Measurements from ENCODE around the gene LARGE1.

LARGE1 gene

GRCh38 chr22:33913188-33913587, 7.1 kb downstream of the LARGE1 start:
- DNase-seq = no peak

DNA sequence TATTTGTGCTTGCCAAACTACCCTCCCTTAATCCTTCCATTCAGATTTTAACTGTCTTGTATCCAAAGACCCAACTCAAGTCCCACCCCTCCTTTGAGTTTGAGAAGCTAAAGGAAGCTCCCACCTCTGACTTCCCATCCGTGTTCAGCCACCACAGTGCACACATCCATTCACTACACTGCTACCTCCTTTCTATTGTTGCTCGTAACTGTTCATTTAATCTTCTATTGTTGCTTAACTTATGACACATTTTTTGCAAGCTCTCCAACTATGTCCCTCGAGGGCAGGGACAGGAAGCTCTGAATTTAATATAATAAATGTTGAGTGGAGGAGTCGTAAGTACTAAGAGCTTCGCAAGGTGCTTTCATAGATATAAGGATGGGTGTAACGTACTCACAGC, 10.4 kb downstream of the LARGE1 start:
- DNase-seq = no peak

- no peak for DNase-seq
Observed at GRCh38 chr22:33909075-33909458, 11.2 kb downstream of the LARGE1 start.

DNA sequence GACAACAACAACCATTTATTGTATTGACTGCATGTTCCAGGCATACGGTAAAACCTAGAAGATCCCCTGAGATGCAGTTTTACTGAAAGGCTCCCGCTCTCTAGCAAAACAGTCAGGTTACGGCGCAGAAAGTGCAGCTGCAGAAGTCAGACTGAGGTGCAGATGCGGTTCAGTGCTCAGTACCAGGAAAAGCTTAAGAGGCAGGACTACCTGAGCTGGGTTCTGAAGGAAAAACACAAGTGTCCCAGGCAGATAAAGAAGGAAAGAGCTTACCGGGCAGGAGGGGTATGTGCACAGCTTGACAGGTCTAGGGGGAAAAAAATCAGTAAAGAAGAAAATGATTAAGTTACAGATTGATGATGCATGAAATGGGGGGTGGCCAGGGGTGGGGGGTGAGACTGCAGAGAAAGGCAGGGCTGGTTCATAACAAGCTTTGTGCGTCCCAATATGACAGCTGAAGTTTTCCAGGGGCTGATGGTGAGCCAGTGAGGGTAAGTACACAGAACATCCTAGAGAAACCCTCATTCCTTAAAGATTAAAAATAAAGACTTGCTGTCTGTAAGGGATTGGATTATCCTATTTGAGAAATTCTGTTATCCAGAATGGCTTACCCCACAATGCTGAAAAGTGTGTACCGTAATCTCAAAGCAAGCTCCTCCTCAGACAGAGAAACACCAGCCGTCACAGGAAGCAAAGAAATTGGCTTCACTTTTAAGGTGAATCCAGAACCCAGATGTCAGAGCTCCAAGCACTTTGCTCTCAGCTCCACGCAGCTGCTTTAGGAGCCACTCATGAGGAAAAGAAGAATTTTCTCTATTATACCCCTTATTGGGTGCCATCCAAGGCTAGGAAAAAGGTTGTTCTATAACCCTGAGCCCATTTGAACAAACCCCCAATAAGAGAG, 11.9 kb downstream of the LARGE1 start:
- no peak for DNase-seq

DNA sequence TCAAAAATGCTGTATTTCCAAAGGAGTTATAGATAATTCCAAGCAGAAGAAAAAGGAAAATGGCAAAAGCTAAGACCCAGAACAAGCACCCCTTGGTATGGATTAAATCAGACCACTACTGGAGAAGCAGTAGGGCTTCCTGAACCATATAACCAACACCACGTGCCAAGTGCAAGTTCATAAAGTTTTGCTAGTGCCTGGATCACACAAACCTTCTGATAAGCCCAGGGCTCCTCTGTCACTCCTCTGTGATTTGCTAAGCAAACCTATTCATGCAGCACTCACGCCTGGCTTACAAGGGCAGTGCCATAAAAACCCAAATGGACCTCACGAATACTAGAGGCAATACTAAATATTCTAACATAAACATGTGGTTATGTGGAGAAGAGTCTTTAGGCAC, 13.3 kb downstream of the LARGE1 start:
- no peak for DNase-seq

DNA sequence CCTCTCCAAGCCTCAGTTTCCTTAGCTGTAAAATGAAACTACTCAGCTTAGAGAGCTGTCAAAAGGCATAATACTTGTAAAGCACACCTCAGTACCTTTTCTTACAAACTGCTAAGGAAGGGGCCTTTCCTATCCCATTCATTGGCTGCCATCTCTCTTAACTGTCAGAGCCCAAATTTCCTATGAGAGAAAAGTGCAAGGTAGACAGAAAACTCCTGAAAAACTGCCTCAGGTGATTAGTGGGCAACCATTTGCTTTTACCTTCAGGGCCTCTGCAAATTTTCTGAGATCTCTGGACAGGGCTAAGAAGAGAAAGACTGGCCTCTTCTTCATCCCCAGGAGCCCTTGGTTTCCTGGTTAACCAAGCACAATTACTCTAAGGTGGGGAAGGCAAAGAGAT, 13.8 kb downstream of the LARGE1 start:
- no peak for DNase-seq

GRCh38 chr22:33903012-33903411, 17.3 kb downstream of the LARGE1 start:
- DNase-seq = no peak

- DNase-seq = no peak
Observed at GRCh38 chr22:33902073-33902472, 18.2 kb downstream of the LARGE1 start.

DNA sequence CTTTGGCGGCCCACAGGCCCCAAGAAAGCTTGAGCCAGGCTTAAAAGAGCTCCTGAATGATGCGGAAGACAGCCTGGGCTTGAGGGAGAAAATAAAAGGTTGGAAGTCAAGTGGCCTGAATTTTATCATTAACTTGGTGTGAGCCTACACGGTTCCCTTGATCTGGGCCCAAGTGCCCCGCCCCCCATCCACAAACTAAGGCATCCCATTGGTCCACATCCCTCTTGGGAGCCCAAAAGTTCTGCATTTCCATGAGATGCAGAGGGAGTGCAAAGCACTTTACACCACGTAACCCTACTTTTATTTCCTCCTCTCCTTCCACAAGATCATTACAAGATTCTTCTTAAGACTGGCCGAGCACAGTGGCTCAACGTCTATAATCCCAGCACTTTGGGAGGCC, 22.2 kb downstream of the LARGE1 start:
- DNase-seq = no peak

DNA sequence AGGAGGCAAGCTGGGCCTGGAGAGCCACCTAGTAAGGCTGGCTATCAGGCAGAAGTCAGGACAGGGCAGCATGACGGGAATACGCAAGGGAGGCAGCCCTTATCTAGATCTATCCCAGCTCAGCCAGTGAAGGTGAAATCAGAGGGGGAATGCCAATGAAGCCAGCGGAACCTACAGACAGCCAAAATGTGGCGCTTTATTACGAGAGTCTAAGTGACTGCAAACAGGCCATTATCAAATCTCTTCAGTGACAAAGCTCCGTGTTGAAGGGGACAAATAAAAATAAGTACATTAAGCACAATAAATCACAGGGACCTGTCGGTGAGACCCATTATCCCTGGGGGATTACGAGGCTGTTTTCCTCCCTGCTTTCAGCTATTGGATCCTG, 22.8 kb downstream of the LARGE1 start:
- no peak for DNase-seq

GRCh38 chr22:33896575-33897447, 23.5 kb downstream of the LARGE1 start:
- DNase-seq = no peak

DNA sequence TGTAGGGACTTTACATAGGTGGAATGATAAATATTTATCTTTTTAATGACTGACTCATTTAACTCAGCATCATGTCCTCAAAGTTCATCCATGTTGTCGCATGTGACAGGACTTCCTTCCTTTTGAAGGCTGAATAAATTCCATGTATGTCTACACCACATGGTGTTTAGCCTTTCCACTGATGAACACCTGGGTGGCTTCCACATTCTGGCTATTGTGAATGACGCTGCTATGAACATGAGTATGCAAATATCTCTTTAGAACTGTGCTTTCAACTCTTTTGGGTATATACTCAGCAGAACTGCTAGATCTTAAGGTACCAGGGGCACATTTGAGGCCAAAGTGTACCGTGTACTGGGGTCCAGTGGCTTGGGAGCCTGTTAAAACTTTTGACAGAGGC, 24.1 kb downstream of the LARGE1 start:
- no peak for DNase-seq

GRCh38 chr22:33895444-33895843, 24.8 kb downstream of the LARGE1 start:
- DNase-seq = no peak

- no peak for DNase-seq
Observed at GRCh38 chr22:33894515-33894914, 25.8 kb downstream of the LARGE1 start.

DNA sequence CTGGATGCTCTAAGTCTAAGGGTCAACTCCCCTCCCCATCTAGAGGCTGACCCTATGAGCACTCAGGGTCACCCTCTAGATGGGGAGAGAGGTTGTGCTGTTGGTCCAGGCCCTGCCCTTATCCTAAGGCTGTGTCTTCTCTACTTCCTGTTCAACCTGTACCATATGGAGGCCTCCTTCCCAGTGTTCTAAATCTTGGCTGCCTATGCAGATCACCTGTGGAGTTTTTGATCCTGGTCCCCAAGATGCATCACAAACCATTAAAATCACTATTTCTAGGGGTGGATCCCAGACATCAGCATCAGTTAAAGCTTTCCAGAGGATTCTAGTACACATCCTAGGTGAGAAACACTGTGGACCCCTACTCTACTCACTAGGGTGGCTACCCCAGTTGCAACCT, 26.2 kb downstream of the LARGE1 start:
- no peak for DNase-seq

GRCh38 chr22:33893512-33893911, 26.8 kb downstream of the LARGE1 start:
- no peak for DNase-seq

- no peak for DNase-seq
Observed at GRCh38 chr22:33891992-33892391, 28.3 kb downstream of the LARGE1 start.

- no peak for DNase-seq
Observed at GRCh38 chr22:33891455-33891854, 28.8 kb downstream of the LARGE1 start.

GRCh38 chr22:33889748-33890147, 30.5 kb downstream of the LARGE1 start:
- no peak for DNase-seq

DNA sequence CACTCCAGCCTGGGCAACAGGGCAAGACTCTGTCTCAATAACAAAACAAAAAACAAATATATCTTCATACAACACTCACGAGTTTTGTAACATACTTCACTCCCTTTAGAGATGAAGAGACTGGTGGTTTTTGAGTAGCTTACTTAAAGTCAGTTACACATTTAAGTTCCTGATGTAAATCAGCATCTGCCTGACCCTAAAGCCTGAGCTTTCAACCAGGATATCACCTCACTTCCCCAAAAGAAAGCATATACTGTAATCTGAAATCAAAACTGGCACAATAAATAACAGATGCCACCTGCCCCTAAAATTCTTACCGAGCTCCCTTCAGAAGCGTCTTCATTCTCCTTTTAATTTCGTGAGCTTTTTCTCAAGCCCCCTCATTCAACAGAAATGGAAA, 31.5 kb downstream of the LARGE1 start:
- no peak for DNase-seq

DNA sequence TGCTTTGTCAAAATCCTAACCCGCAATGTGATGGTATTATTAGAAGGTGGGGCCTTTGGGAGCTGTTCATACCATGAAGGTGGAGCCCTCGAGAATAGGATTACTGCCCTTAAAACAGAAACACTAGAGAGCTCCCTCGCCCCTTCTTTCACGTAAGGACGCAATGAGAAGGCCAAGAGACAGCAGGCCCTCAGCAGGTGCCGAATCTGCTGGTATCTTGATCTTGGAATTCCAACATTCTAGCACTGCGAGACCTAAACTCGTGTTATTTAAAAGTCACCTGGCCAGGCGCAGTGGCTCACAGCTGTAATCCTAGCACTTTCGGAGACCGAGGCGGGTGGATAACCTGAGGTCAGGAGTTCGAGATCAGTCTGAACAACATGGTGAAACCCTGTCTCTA, 33.1 kb downstream of the LARGE1 start:
- DNase-seq = no peak

DNA sequence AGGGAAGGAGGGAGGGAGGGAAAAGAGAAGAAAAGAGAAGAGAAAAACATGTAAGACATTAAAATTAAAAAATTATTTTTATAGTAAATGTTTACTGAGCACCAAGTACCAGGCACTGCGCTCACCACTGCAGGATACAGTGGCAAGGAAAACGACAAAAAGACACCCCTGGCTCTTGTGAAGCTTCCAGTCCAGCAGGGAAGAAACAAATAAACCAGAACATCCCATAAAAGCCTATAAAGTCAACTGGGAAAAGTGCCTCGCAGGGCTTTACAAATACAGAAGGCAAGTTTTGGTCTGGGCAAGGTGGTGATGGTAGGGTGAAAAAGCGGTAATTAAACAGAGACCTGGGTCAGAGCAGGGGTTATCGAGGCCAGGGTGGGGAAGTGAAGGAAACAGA, 33.6 kb downstream of the LARGE1 start:
- DNase-seq = no peak

DNA sequence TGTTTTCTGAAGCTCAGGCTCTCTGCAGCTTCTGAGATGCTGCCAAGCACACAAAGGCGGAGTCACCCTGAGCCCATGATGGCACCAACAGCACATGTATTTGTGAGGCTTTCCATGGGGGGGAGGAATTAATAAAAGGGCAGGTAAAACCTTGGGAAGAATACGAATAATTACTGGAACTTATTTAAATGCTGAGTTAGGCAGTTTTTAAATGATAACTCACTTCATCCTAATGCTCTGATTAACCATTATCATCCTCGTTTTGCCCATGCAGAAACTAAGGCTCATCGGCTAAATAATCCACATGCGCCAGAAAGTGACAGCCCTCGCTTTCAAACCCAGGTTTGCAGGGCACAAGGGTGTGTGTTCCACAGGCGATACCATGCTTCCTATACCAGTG, 35.4 kb downstream of the LARGE1 start:
- no peak for DNase-seq

Data from CD4-positive, alpha-beta T cell treated with Interleukin-21 for 1 hour (primary cell).